NCI-H146 treated with DMSO at 0.1 percent for 48 hours (cell line): ENCODE data around the gene TAB3.
"Not testable (repeated sequence)": the region's sequence is repeated elsewhere in the genome, so short reads cannot be mapped to it uniquely, and the experiment has no call there.

Experiments
- DNase-seq: peaks from one replicate; lab custom pipeline; 2025; ENCODE audit not compliant: unreplicated experiment; lab: John Stamatoyannopoulos, UW

TAB3 gene

GRCh38 chrX:30822068-30822681 lies 66.9 kb downstream of the TAB3 start:
- no peak for DNase-seq

GRCh38 chrX:30821116-30821515 lies 67.9 kb downstream of the TAB3 start:
- no peak for DNase-seq

- DNase-seq = no peak
These were observed 70.0 kb downstream of the TAB3 start for GRCh38 chrX:30819080-30819479.

- DNase-seq = no peak
These were observed 73.0 kb downstream of the TAB3 start for GRCh38 chrX:30816079-30816478.

- DNase-seq = no peak
These were observed 74.1 kb downstream of the TAB3 start for GRCh38 chrX:30814978-30815377.

- DNase-seq = no peak
These were observed 76.7 kb downstream of the TAB3 start for GRCh38 chrX:30812326-30812725.

- DNase-seq = no peak
These were observed 82.8 kb downstream of the TAB3 start for GRCh38 chrX:30806187-30806728.

- no peak for DNase-seq
These were observed 84.6 kb downstream of the TAB3 start for GRCh38 chrX:30804462-30804861.

GRCh38 chrX:30800901-30801300 lies 88.2 kb downstream of the TAB3 start:
- no peak for DNase-seq

- DNase-seq = no peak
These were observed 89.7 kb downstream of the TAB3 start for GRCh38 chrX:30799327-30799726.

- no peak for DNase-seq
These were observed 90.2 kb downstream of the TAB3 start for GRCh38 chrX:30798810-30799209.

- not testable (repeated sequence) for DNase-seq
These were observed 91.8 kb downstream of the TAB3 start for GRCh38 chrX:30797301-30797700.

- no peak for DNase-seq
These were observed 92.8 kb downstream of the TAB3 start for GRCh38 chrX:30795981-30796958.

- DNase-seq = no peak
These were observed 94.6 kb downstream of the TAB3 start for GRCh38 chrX:30794497-30794896.

- DNase-seq = no peak
These were observed 95.3 kb downstream of the TAB3 start for GRCh38 chrX:30793767-30794103.

GRCh38 chrX:30793075-30793766 lies 95.8 kb downstream of the TAB3 start:
- no peak for DNase-seq

- no peak for DNase-seq
These were observed 97.5 kb downstream of the TAB3 start for GRCh38 chrX:30791296-30792278.

GRCh38 chrX:30787012-30787411 lies 102.0 kb downstream of the TAB3 start:
- DNase-seq = no peak

- no peak for DNase-seq
These were observed 102.7 kb downstream of the TAB3 start for GRCh38 chrX:30786374-30786773.

GRCh38 chrX:30781711-30782444 lies 107.2 kb downstream of the TAB3 start:
- no peak for DNase-seq
